Gastrocnemius medialis (tissue), 4 donors: ENCODE data around the gene LYPD1.

Experiments
- POLR2A ChIP-seq, 2 donors: fragments of 450-650 bp; IDR thresholded peaks; one replicate each; pipeline ENCODE4 v1.6.1; 2017; ENCODE audit warnings: antibody characterized with exemption in 2 of 2, mild to moderate bottlenecking in 2 of 2, moderate library complexity in 2 of 2
- TF ChIP-seq, protein P1 (sequence below), 5 experiments: fragments of 450-650 bp in 3 of 5; fragments of 200-600 bp in 2 of 5; sonication (generic) in 2 of 5; IDR thresholded peaks in 4 of 5; conservative IDR thresholded peaks in 1 of 5; 1 replicate in 4 of 5; 2 replicates in 1 of 5; pipeline ENCODE4 v1.5.1; 2016 to 2019; ENCODE audit warnings: antibody characterized with exemption in 5 of 5, mild to moderate bottlenecking in 3 of 5, moderate library complexity in 3 of 5

DNA sequence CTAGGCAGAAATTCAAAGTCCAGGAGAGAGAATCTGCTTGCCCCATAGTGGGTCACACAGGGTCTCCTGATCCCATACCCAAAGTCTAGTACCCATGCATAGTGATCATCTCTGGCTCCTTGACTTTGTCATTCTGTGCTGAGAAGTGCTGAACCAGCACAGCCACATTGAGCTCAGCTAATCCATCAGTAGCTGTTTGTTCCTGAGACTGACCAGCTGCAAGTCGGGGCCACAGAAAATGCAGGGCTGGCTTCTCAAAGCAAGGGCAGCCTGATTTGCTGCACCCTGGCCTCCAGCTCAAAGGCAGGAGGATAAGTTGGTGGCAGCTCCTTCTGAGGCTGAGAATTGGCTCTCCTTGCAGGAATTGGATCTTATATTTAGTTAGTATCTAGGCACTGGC, 72.2 kb downstream of the LYPD1 start:
- TF ChIP-seq, protein P1, sequence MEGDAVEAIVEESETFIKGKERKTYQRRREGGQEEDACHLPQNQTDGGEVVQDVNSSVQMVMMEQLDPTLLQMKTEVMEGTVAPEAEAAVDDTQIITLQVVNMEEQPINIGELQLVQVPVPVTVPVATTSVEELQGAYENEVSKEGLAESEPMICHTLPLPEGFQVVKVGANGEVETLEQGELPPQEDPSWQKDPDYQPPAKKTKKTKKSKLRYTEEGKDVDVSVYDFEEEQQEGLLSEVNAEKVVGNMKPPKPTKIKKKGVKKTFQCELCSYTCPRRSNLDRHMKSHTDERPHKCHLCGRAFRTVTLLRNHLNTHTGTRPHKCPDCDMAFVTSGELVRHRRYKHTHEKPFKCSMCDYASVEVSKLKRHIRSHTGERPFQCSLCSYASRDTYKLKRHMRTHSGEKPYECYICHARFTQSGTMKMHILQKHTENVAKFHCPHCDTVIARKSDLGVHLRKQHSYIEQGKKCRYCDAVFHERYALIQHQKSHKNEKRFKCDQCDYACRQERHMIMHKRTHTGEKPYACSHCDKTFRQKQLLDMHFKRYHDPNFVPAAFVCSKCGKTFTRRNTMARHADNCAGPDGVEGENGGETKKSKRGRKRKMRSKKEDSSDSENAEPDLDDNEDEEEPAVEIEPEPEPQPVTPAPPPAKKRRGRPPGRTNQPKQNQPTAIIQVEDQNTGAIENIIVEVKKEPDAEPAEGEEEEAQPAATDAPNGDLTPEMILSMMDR (IDR thresholded peaks at IDR 0.05 in 4 of 5, conservative IDR thresholded peaks at IDR 0.05 in 1 of 5): no peak
- no peak for TF ChIP-seq POLR2A (IDR thresholded peaks at IDR 0.05)
